Spleen (tissue), 11 donors: Measurements from ENCODE around the gene KY. TPM values are rescaled to one million over a fixed set of nuclear protein-coding genes. Genes with fewer than 3 reads are reported as not detected.
A peak's percentile ranks its signal among the peaks of the same experiment; 100 is the strongest.

Experiments used
- DNase-seq: peaks from one replicate; pipeline ENCODE4 v3.0.0-alpha.2; 2020
- H3K27ac ChIP-seq, 8 donors: fragments of 200-600 bp; sonication (generic) in 7 of 8; 1 replicate in 4 of 8; 2 replicates in 4 of 8; pipeline versions ENCODE4 v1.5.0 to v1.8.0; 2016 to 2021; ENCODE audit warnings: inconsistent platforms in 4 of 8, mild to moderate bottlenecking in 4 of 8, moderate library complexity in 1 of 8
- H3K27me3 ChIP-seq, 7 donors: fragments of 200-600 bp; sonication (generic) in 6 of 7; replicated peaks in 1 of 7; 1 replicate in 4 of 7; 2 replicates in 3 of 7; pipeline versions ENCODE4 v1.5.0 to v1.8.0; 2016 to 2021; ENCODE audit warnings: inconsistent platforms in 3 of 7, mild to moderate bottlenecking in 1 of 7
- H3K36me3 ChIP-seq, 6 donors: fragments of 200-600 bp; sonication (generic) in 5 of 6; 1 replicate in 4 of 6; 2 replicates in 2 of 6; pipeline versions ENCODE4 v1.5.0 to v1.8.0; 2016 to 2021; ENCODE audit warnings: inconsistent platforms in 2 of 6
- H3K4me1 ChIP-seq, 6 donors: fragments of 200-600 bp; sonication (generic) in 5 of 6; 1 replicate in 3 of 6; 2 replicates in 3 of 6; pipeline versions ENCODE4 v1.5.0 to v1.8.0; 2016 to 2021; ENCODE audit warnings: inconsistent platforms in 3 of 6
- H3K4me3 ChIP-seq, 8 donors: fragments of 200-600 bp; sonication (generic) in 7 of 8; 1 replicate in 4 of 8; 2 replicates in 4 of 8; pipeline versions ENCODE4 v1.5.0 to v1.8.0; 2016 to 2021; ENCODE audit warnings: inconsistent platforms in 4 of 8, mild to moderate bottlenecking in 4 of 8, moderate library complexity in 2 of 8
- H3K9me3 ChIP-seq, 8 donors: fragments of 200-600 bp; sonication (generic) in 7 of 8; 1 replicate in 4 of 8; 2 replicates in 4 of 8; pipeline versions ENCODE4 v1.5.0 to v1.8.0; 2016 to 2021; ENCODE audit warnings: inconsistent platforms in 4 of 8
- CTCF ChIP-seq, 11 experiments: fragments of 200-600 bp in 7 of 11; fragments of 450-650 bp in 4 of 11; sonication (generic) in 4 of 11; IDR thresholded peaks in 8 of 11; conservative IDR thresholded peaks in 3 of 11; 1 replicate in 7 of 11; 2 replicates in 4 of 11; pipeline versions ENCODE4 v1.4.0 to v1.8.0; 2016 to 2021; ENCODE audit warnings: antibody characterized with exemption in 11 of 11, inconsistent platforms in 4 of 11, mild to moderate bottlenecking in 1 of 11
- POLR2A ChIP-seq, 3 donors: fragments of 450-650 bp; IDR thresholded peaks; one replicate each; pipeline ENCODE4 v1.5.1; 2017; ENCODE audit warnings: antibody characterized with exemption in 3 of 3, mild to moderate bottlenecking in 1 of 3
- POLR2AphosphoS5 ChIP-seq, 3 donors: sonication (generic); formaldehyde crosslinking; IDR thresholded peaks; one replicate each; pipeline ENCODE4 v1.5.1; 2017; ENCODE audit warnings: antibody characterized with exemption in 3 of 3
- whole genome bisulfite sequencing, 5 donors: extraction: QIAGEN DNeasy Blood & Tissue Kit in 3 of 5; methylation state at CpG; one replicate each; pipeline versions ENCODE4 v1.1.5 to v1.1.7; 2013 to 2018; 5-methylcytosine and 5-hydroxymethylcytosine counted together
- intact Hi-C: fragments of 100-400 bp; cut with DNase I; formaldehyde crosslinking; loops from one replicate; pipeline ENCODE4 v1.15.0; 2023; ENCODE audit warnings: low total_unique reads
- polyA plus RNA-seq, 3 donors: library from polyadenylated mRNA; stranded (reverse); fragments of 200-250 nt; gene quantifications; one replicate each; pipeline ENCODE4 v1.2.1, GENCODE V29; 2013
- total RNA-seq, 7 donors: library from RNA; depleted of rRNA in 3 of 7; stranded (reverse); fragments of >200 nt in 3 of 7; fragmentation: NEBNext Ultra II Directional in 4 of 7; extraction: Animal tissue kit (Norgen Biotek cat#: 25700) in 4 of 7; gene quantifications; one replicate each; pipeline versions ENCODE4 v1.1.0 to v1.2.1, GENCODE V29; 2016 to 2021
- donor health status: healthy with polysubstance abuse.
- donor health status: DM: no; HTN: no; CAD: no; lungs with moderate emphysema.
- donor health status: DM: no; HTN: no; CAD: no.
- donor health status: Bipolar disorder and iron deficiency.
- donor health status: healthy.
- donor health status: DM: no; HTN: no; CAD: no.
- donor health status: DM: yes; HTN: yes; CAD: no.

Gene KY
- total and polyA plus RNA-seq, 10 donors = 0.17 TPM; not detected in 9

DNA sequence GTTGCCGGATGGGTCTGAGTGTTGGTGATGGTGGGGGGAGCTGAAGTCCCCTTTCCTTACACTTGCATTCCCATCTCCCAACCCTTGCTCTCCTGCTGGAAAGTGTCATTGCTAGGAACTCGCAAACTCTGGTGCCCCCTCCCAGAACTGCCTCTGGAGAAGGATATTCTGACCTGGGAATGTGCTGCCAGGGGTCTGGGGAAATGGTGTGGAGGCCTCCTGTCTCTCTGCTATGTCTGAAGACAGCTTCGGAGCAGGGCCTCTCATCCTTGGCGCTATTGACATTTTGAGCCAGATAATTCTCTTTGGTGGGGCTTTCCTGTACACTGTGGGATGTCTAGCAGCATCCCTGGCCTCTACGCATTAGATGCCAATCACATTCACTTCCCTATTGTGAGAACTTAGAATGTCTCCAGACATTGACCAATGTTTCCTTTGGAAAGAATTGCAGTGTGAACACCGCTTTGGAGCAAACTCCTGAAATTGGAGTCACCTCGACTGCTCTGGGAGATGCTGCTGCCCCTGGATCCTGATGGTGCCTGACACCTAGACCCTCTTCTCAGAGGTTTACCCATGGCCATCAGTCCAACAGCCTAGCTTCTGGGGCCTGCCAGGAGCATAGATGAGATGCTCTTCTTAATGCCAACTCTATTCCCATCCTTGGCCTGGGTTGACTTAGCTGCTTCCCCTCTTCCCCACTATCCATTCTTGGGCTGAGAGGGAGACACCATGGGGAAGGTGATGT, 2.2 kb upstream of the KY start:
- H3K4me1 ChIP-seq = peaks cover 0 to 19% (median 13%) of the 10 kb centered on the region in 6 donors
- H3K36me3 ChIP-seq = no peaks in the 10 kb centered on the region
- peaks cover 0 to 48% (median 12%) of the 10 kb centered on the region in 7 donors for H3K27me3 ChIP-seq
- H3K4me3 ChIP-seq = no peak overlapping the region
- H3K9me3 ChIP-seq = no peaks in the 10 kb centered on the region
- H3K27ac ChIP-seq = no peak overlapping the region
- TF ChIP-seq POLR2AphosphoS5 (IDR thresholded peaks at IDR 0.05) = no peak
- no peak for DNase-seq
- intact Hi-C loops = no loop called here
- WGBS, 5 donors = 87 to 92% (median 88%) methylated on average over 6 to 7 of the region's 7 CpGs

DNA sequence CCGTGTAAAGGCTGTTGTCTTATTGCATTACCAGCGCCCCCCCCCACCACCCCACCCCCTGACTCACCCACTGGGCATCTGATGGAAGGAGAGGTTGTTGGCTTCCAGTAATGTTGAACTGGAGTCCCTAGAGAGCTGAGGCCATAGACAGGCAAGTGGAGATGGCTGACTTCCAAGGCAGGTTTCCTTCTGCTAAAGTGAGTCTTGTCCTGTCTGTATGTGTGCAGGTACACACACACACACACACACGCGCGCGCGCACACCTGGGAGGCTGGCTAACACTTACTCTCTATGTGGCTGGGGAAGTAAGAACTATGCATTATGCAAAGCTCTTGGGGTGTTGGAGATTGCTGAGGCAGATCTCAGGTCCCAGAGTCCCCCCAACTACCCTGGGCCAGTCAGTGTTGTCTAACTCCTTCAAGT, 1.6 kb upstream of the KY start:
- TF ChIP-seq CTCF (IDR thresholded peaks at IDR 0.05 in 8 of 11, conservative IDR thresholded peaks at IDR 0.05 in 3 of 11) (no peak), POLR2A (IDR thresholded peaks at IDR 0.05) (no peak), POLR2AphosphoS5 (IDR thresholded peaks at IDR 0.05) (no peak)
- no peak for DNase-seq
- peaks cover 0 to 48% (median 12%) of the 10 kb centered on the region in 7 donors for H3K27me3 ChIP-seq
- peaks cover 0 to 19% (median 13%) of the 10 kb centered on the region in 6 donors for H3K4me1 ChIP-seq
- no peak overlapping the region for H3K27ac ChIP-seq
- intact Hi-C loops = no loop called here
- H3K9me3 ChIP-seq = no peaks in the 10 kb centered on the region
- no peak overlapping the region for H3K4me3 ChIP-seq
- no peaks in the 10 kb centered on the region for H3K36me3 ChIP-seq
- 82 to 93% (median 88%) methylated on average over 7 of the region's 7 CpGs for WGBS, 5 donors

GRCh38 chr3:134651347-134652041, 672 bp upstream of the KY start:
- intact Hi-C loops = no loop called here
- Histone ChIP-seq H3K36me3 (no peaks in the 10 kb centered on the region), H3K9me3 (no peaks in the 10 kb centered on the region), H3K4me3 (peak overlapping the region in 7 of 8 donors; percentile 25 to 63 (median 35)), H3K4me1 (peaks cover 0 to 19% (median 13%) of the 10 kb centered on the region in 6 donors), H3K27ac (no peak overlapping the region), H3K27me3 (peaks cover 0 to 48% (median 12%) of the 10 kb centered on the region in 7 donors)
- no peak for DNase-seq
- TF ChIP-seq POLR2AphosphoS5 (IDR thresholded peaks at IDR 0.05) (no peak), POLR2A (IDR thresholded peaks at IDR 0.05) (no peak), CTCF (IDR thresholded peaks at IDR 0.05 in 8 of 11, conservative IDR thresholded peaks at IDR 0.05 in 3 of 11) (no peak)
- 18 to 25% (median 21%) methylated on average over 16 to 17 of the region's 17 CpGs for WGBS, 5 donors

DNA sequence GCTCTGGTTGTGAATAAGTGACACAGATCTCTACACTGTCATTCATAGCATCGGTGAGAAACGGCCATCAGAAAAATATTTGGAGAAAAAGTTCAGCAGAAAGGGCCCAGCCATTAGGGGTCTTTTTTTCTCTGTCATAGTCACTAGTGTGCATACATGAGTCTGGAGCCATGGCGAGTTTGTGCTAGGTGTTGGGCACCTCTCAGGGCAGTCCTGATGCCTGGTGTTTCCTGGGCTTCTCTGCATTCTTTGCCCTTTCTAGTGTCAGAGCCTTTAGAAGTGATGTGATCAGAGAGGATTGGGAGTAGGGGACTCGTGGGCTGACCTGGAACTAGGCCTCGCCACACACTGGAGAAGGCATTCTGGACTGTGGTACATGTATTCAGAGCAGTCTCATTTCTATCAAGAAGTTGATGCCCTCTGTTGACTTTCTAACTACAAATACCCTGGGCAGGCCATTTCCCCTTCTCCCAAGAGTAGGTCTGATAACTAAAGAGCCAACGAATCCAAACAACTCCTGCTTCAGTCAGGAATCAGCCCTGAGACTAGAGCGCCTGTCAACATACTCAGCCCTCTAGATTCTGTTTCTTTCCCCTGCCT, 1.6 kb downstream of the KY start:
- no peak overlapping the region for H3K27ac ChIP-seq
- 81 to 94% (median 84%) methylated on average over 6 to 7 of the region's 7 CpGs for WGBS, 5 donors
- no peak overlapping the region for H3K4me3 ChIP-seq
- DNase-seq = no peak
- peaks cover 0 to 19% (median 13%) of the 10 kb centered on the region in 6 donors for H3K4me1 ChIP-seq
- TF ChIP-seq POLR2A (IDR thresholded peaks at IDR 0.05) (no peak), CTCF (IDR thresholded peaks at IDR 0.05 in 8 of 11, conservative IDR thresholded peaks at IDR 0.05 in 3 of 11) (no peak), POLR2AphosphoS5 (IDR thresholded peaks at IDR 0.05) (no peak)
- H3K36me3 ChIP-seq = no peaks in the 10 kb centered on the region
- intact Hi-C loops = no loop called here
- no peaks in the 10 kb centered on the region for H3K9me3 ChIP-seq
- peaks cover 0 to 41% (median 12%) of the 10 kb centered on the region in 7 donors for H3K27me3 ChIP-seq
